ENCODE measurements around the gene SBF2. TPM values are rescaled to one million over a fixed set of nuclear protein-coding genes. Genes with fewer than 3 reads are reported as not detected.

SBF2 gene
- total and polyA plus RNA-seq, 7 experiments from 2014 or later: 4.2 to 35.2 (median 13.3) TPM

DNA sequence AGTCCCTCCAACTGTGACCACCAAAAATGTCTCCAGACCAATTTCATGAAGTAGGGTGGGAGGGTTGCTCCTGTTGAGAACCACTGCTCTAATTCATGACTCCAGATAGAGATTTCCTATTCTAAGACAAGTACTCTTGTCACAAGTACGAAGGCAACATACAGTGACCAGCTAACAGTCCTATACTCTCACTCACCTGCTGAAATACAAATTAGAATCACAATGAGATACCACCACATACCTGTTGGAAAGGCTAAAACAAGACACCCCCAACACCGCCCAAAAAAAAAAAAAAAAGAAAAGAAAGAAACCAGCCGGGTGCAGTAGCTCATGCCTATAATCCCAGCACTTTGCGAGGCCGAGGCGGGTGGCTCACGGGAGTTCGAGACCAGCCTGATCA is 319.6 kb downstream of the SBF2 start:
- POLR2A ChIA-PET: no interaction called here

DNA sequence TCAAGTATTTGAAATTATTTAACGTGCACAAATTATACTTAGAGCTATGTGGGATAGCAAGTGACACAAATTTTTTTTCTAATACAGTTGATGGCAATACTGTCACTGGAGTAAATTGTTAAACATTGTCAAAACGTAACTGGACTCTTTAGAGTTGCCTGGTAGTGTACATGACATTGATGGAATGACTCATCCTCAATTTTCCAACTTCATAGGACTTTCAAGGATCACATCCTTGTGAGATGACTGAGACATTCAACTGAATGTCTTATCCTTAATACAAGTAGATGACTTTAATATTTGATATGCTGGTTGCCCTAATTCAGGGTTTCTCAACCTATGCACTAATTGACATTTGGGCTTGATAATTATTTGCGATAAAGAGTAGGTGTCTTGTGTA is 320.1 kb downstream of the SBF2 start:
- H3K9me3 Mint-ChIP-seq: no peaks in the 10 kb centered on the region
- no peaks in the 10 kb centered on the region for H3K36me3 ChIP-seq (ENCODE audit: control insufficient read depth in 2 of 3, insufficient read depth in 3 of 3, low read length in 3 of 3)
- no peaks in the 10 kb centered on the region for H3K9me3 ChIP-seq (ENCODE audit: control insufficient read depth in 2 of 3, low read length in 3 of 3)
- H3K27ac Mint-ChIP-seq: no peak overlapping the region
- no peak for ATAC-seq
- H3K4me1 Mint-ChIP-seq: peaks cover 0 to 2% (median 0%) of the 10 kb centered on the region in 7 donors
- H3K4me3 Mint-ChIP-seq: no peak overlapping the region
- H3K4me1 ChIP-seq (ENCODE audit: control insufficient read depth in 2 of 2, insufficient read depth in 2 of 2, low read length in 2 of 2): no peaks in the 10 kb centered on the region
- POLR2A ChIA-PET: no interaction called here
- peaks cover 0 to 8% (median 0%) of the 10 kb centered on the region in 5 donors for H3K36me3 Mint-ChIP-seq
- no peak overlapping the region for H3K4me3 ChIP-seq (ENCODE audit: low read length)
- CTCF ChIA-PET: interaction anchor here (1.6 kb wide), 1 partner anchor 9 kb away, joined by 6 read pairs; no protein-coding TSS in a partner anchor
- H3K27me3 ChIP-seq (ENCODE audit: control insufficient read depth in 2 of 2, insufficient read depth in 2 of 2, low read length in 2 of 2): no peaks in the 10 kb centered on the region
- intact Hi-C loops (cut with micrococcal nuclease): loop anchor here (1.0 to 10.0 kb wide), 9 partner anchors 112 to 439 kb away; no protein-coding TSS in a partner anchor
- H3K27me3 Mint-ChIP-seq: no peaks in the 10 kb centered on the region
- DNase-seq: no peak
- no peak overlapping the region for H3K27ac ChIP-seq (ENCODE audit: low read depth, low read length)

More for the DNA sequence above, 319.6 kb downstream of the SBF2 start:
- peaks cover 0 to 8% (median 0%) of the 10 kb centered on the region in 5 donors for H3K36me3 Mint-ChIP-seq
- no peaks in the 10 kb centered on the region for H3K36me3 ChIP-seq (ENCODE audit: control insufficient read depth in 2 of 3, insufficient read depth in 3 of 3, low read length in 3 of 3)
- H3K4me3 Mint-ChIP-seq: no peak overlapping the region
- intact Hi-C loops (cut with micrococcal nuclease): loop anchor here (5.0 to 10.0 kb wide), 2 partner anchors 348 to 440 kb away; no protein-coding TSS in a partner anchor
- peaks cover 0 to 2% (median 0%) of the 10 kb centered on the region in 7 donors for H3K4me1 Mint-ChIP-seq
- no peaks in the 10 kb centered on the region for H3K27me3 Mint-ChIP-seq
- H3K9me3 ChIP-seq (ENCODE audit: control insufficient read depth in 2 of 3, low read length in 3 of 3): no peaks in the 10 kb centered on the region
- H3K4me3 ChIP-seq (ENCODE audit: low read length): no peak overlapping the region
- H3K27ac Mint-ChIP-seq: peak overlapping the region in 1 of 9 donors; percentile 16
- H3K27me3 ChIP-seq (ENCODE audit: control insufficient read depth in 2 of 2, insufficient read depth in 2 of 2, low read length in 2 of 2): no peaks in the 10 kb centered on the region
- no peaks in the 10 kb centered on the region for H3K9me3 Mint-ChIP-seq
- ATAC-seq (no peak), DNase-seq (no peak)
- CTCF ChIA-PET: no interaction called here
- no peaks in the 10 kb centered on the region for H3K4me1 ChIP-seq (ENCODE audit: control insufficient read depth in 2 of 2, insufficient read depth in 2 of 2, low read length in 2 of 2)
- H3K27ac ChIP-seq (ENCODE audit: low read depth, low read length): no peak overlapping the region

DNA sequence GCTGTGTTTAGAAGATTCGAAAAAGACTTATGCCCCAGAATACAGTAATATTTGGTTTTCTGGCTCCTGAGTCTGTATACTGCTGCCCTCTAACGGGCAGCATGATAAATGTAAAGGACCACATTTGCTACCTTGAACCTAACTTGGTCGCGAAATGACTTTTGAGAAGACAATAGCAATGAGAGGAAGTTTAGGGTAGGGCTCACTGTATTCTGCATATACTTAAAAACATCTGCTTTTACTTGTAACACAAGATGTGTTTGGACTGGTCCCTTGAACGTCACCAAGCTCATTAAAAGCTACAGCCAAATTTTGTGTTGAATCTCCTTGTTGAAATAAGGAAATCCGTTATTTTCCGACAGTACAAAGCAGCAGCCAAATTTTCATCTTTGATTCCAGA is 321.0 kb downstream of the SBF2 start:
- Histone ChIP-seq H3K36me3 (ENCODE audit: control insufficient read depth in 2 of 3, insufficient read depth in 3 of 3, low read length in 3 of 3) (no peaks in the 10 kb centered on the region), H3K4me1 (ENCODE audit: control insufficient read depth in 2 of 2, insufficient read depth in 2 of 2, low read length in 2 of 2) (no peaks in the 10 kb centered on the region), H3K4me3 (ENCODE audit: low read length) (no peak overlapping the region), H3K9me3 (ENCODE audit: control insufficient read depth in 2 of 3, low read length in 3 of 3) (no peaks in the 10 kb centered on the region), H3K27me3 (ENCODE audit: control insufficient read depth in 2 of 2, insufficient read depth in 2 of 2, low read length in 2 of 2) (no peaks in the 10 kb centered on the region), H3K27ac (ENCODE audit: low read depth, low read length) (no peak overlapping the region)
- Mint-ChIP-seq H3K36me3 (peaks cover 0 to 8% (median 0%) of the 10 kb centered on the region in 5 donors), H3K4me1 (peaks cover 0 to 2% (median 0%) of the 10 kb centered on the region in 7 donors), H3K27me3 (no peaks in the 10 kb centered on the region), H3K27ac (no peak overlapping the region), H3K4me3 (no peak overlapping the region), H3K9me3 (no peaks in the 10 kb centered on the region)
- ChIA-PET POLR2A (no interaction called here), CTCF (interaction anchor here (1.1 to 1.7 kb wide), 4 partner anchors 10 to 351 kb away, joined by 3 to 6 read pairs (median 4); no protein-coding TSS in a partner anchor)
- DNase-seq (peak in 5 of 9 donors; percentile 10 to 42 (median 24)), ATAC-seq (peak; percentile 72)
- intact Hi-C loops (cut with micrococcal nuclease): loop anchor here (1.0 to 10.0 kb wide), 9 partner anchors 111 to 438 kb away; no protein-coding TSS in a partner anchor

DNA sequence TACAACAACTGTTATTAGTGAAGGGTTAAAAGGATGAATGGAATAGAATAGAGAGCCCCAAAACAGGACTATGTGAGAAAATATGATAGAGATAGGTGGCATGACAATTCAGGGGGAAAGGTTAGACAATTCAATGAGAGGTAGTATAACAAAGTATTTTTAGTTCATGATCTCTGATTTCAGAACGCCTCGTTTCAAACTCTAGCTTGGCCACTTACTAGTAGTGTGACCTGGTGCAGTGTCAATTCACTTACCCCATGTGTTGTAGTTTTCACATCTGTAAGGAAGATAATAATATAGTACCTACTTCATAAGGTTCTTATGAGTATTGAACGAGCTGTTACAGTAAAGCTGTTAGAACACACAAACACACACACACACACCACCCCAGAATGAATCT is 322.1 kb downstream of the SBF2 start:
- no peaks in the 10 kb centered on the region for H3K27me3 Mint-ChIP-seq
- peaks cover 0 to 2% (median 0%) of the 10 kb centered on the region in 7 donors for H3K4me1 Mint-ChIP-seq
- no peak overlapping the region for H3K4me3 Mint-ChIP-seq
- peaks cover 0 to 8% (median 0%) of the 10 kb centered on the region in 5 donors for H3K36me3 Mint-ChIP-seq
- DNase-seq (no peak), ATAC-seq (no peak)
- ChIA-PET POLR2A (no interaction called here), CTCF (interaction anchor here (0.6 to 1.7 kb wide), 2 partner anchors 209 to 317 kb away, joined by 3 read pairs; no protein-coding TSS in a partner anchor)
- H3K9me3 Mint-ChIP-seq: no peaks in the 10 kb centered on the region
- Histone ChIP-seq H3K4me3 (ENCODE audit: low read length) (no peak overlapping the region), H3K36me3 (ENCODE audit: control insufficient read depth in 2 of 3, insufficient read depth in 3 of 3, low read length in 3 of 3) (no peaks in the 10 kb centered on the region), H3K27me3 (ENCODE audit: control insufficient read depth in 2 of 2, insufficient read depth in 2 of 2, low read length in 2 of 2) (no peaks in the 10 kb centered on the region), H3K4me1 (ENCODE audit: control insufficient read depth in 2 of 2, insufficient read depth in 2 of 2, low read length in 2 of 2) (no peaks in the 10 kb centered on the region), H3K27ac (ENCODE audit: low read depth, low read length) (no peak overlapping the region), H3K9me3 (ENCODE audit: control insufficient read depth in 2 of 3, low read length in 3 of 3) (no peaks in the 10 kb centered on the region)
- intact Hi-C loops (cut with micrococcal nuclease): loop anchor here (2.0 to 10.0 kb wide), 4 partner anchors 337 to 437 kb away; no protein-coding TSS in a partner anchor
- H3K27ac Mint-ChIP-seq: no peak overlapping the region

DNA sequence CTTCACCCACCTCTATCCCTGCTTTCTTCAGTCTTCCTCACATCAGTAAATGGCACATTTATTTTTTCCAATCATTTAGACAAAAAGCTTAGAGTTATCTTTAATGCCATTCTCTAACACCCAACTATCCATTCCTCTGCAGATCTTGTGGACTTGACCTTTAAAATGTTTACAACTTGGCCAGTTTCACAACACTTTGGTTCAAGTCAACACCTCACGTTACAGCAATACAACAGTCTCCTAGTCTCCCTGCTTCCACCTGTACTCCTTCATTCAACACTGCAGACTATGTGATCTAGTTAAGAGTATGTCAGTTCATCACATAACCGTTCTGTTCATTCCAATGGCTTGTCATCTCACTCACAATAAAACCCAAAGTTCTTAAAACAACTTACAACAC is 325.0 kb downstream of the SBF2 start:
- intact Hi-C loops (cut with micrococcal nuclease): no loop called here
- ATAC-seq: no peak
- Histone ChIP-seq H3K36me3 (ENCODE audit: control insufficient read depth in 2 of 3, insufficient read depth in 3 of 3, low read length in 3 of 3) (no peaks in the 10 kb centered on the region), H3K9me3 (ENCODE audit: control insufficient read depth in 2 of 3, low read length in 3 of 3) (no peaks in the 10 kb centered on the region), H3K4me3 (ENCODE audit: low read length) (no peak overlapping the region), H3K27ac (ENCODE audit: low read depth, low read length) (no peak overlapping the region), H3K27me3 (ENCODE audit: control insufficient read depth in 2 of 2, insufficient read depth in 2 of 2, low read length in 2 of 2) (no peaks in the 10 kb centered on the region), H3K4me1 (ENCODE audit: control insufficient read depth in 2 of 2, insufficient read depth in 2 of 2, low read length in 2 of 2) (no peaks in the 10 kb centered on the region)
- Mint-ChIP-seq H3K36me3 (peaks cover 0 to 7% (median 0%) of the 10 kb centered on the region in 5 donors), H3K9me3 (no peaks in the 10 kb centered on the region), H3K27me3 (no peaks in the 10 kb centered on the region), H3K4me3 (no peak overlapping the region), H3K4me1 (peaks cover 0 to 2% (median 0%) of the 10 kb centered on the region in 7 donors), H3K27ac (no peak overlapping the region)
- ChIA-PET CTCF (interaction anchor here (0.5 to 1.2 kb wide), 3 partner anchors 160 to 357 kb away, joined by 3 to 4 read pairs (median 3); no protein-coding TSS in a partner anchor), POLR2A (no interaction called here)
- DNase-seq: no peak

DNA sequence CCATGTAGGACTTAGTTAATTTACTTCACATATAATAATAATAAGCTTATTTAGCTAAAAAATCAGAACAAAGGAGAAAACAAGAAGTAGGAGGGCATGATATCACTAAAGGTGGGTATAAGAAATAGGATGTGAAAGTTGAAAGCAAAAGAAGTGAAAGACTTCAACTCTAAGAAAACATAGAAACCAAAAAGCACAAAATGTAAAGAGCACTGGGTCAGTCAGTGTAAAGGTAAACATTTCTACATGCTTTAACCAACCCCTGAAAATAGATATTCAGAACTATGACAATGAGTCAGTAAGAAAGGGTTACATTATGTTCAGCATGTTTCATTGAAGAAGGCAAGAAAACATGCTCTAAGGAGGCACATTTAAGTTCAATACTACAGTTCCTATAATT is 331.3 kb downstream of the SBF2 start:
- H3K4me1 Mint-ChIP-seq: no peaks in the 10 kb centered on the region
- peaks cover 0 to 4% (median 0%) of the 10 kb centered on the region in 11 donors for H3K9me3 Mint-ChIP-seq
- DNase-seq (no peak), ATAC-seq (no peak)
- H3K27ac Mint-ChIP-seq: no peak overlapping the region
- ChIA-PET CTCF (interaction anchor here (0.6 kb wide), 1 partner anchor 440 kb away, joined by 3 read pairs; no protein-coding TSS in a partner anchor), POLR2A (no interaction called here)
- Histone ChIP-seq H3K27ac (ENCODE audit: low read depth, low read length) (no peak overlapping the region), H3K9me3 (ENCODE audit: control insufficient read depth in 2 of 3, low read length in 3 of 3) (no peaks in the 10 kb centered on the region), H3K36me3 (ENCODE audit: control insufficient read depth in 2 of 3, insufficient read depth in 3 of 3, low read length in 3 of 3) (peaks cover 0 to 3% (median 0%) of the 10 kb centered on the region in 3 experiments), H3K27me3 (ENCODE audit: control insufficient read depth in 2 of 2, insufficient read depth in 2 of 2, low read length in 2 of 2) (no peaks in the 10 kb centered on the region), H3K4me3 (ENCODE audit: low read length) (no peak overlapping the region), H3K4me1 (ENCODE audit: control insufficient read depth in 2 of 2, insufficient read depth in 2 of 2, low read length in 2 of 2) (no peaks in the 10 kb centered on the region)
- intact Hi-C loops (cut with micrococcal nuclease): no loop called here
- H3K27me3 Mint-ChIP-seq: no peaks in the 10 kb centered on the region
- peaks cover 0 to 46% (median 25%) of the 10 kb centered on the region in 5 donors for H3K36me3 Mint-ChIP-seq
- H3K4me3 Mint-ChIP-seq: no peak overlapping the region

DNA sequence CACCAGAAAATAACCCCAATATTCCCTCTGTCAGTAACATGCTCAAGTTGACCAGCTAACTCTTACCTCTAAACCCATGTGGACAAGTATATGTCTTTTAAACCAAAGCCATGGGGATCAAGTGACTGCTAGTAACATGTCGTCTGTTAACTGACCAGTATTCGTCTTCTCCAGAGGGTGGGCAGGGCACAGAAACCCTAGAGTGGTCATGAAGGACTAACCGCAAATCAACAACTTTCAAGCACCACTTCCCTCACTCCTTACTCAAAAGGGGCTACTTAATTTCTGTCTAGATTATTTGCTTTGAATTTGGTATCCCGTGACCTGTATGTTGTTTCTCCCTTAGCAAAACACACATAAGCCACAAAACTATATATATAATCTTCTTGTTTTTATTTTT is 336.9 kb downstream of the SBF2 start:
- no peak overlapping the region for H3K27ac Mint-ChIP-seq
- H3K4me3 Mint-ChIP-seq: no peak overlapping the region
- H3K36me3 Mint-ChIP-seq: peaks cover 0 to 37% (median 21%) of the 10 kb centered on the region in 5 donors

More for the DNA sequence above, 336.9 kb downstream of the SBF2 start:
- DNase-seq: no peak
- H3K4me3 ChIP-seq (ENCODE audit: low read length): no peak overlapping the region
- no peak overlapping the region for H3K27ac ChIP-seq (ENCODE audit: low read depth, low read length)
- POLR2A ChIA-PET: no interaction called here
- H3K36me3 ChIP-seq (ENCODE audit: control insufficient read depth in 2 of 3, insufficient read depth in 3 of 3, low read length in 3 of 3): peaks cover 0 to 3% (median 0%) of the 10 kb centered on the region in 3 experiments
- CTCF ChIA-PET: no interaction called here
- no peaks in the 10 kb centered on the region for H3K27me3 ChIP-seq (ENCODE audit: control insufficient read depth in 2 of 2, insufficient read depth in 2 of 2, low read length in 2 of 2)
- intact Hi-C loops (cut with micrococcal nuclease): no loop called here
- H3K4me1 ChIP-seq (ENCODE audit: control insufficient read depth in 2 of 2, insufficient read depth in 2 of 2, low read length in 2 of 2): no peaks in the 10 kb centered on the region
- no peak for ATAC-seq
- no peaks in the 10 kb centered on the region for H3K9me3 ChIP-seq (ENCODE audit: control insufficient read depth in 2 of 3, low read length in 3 of 3)
- Mint-ChIP-seq H3K4me1 (no peaks in the 10 kb centered on the region), H3K27me3 (no peaks in the 10 kb centered on the region), H3K9me3 (peaks cover 0 to 4% (median 0%) of the 10 kb centered on the region in 11 donors)

Measured in naive thymus-derived CD4-positive, alpha-beta T cell (primary cell).